Measurements from ENCODE around the gene RNF43. TPM values are rescaled to one million over a fixed set of nuclear protein-coding genes. Genes with fewer than 3 reads are reported as not detected.
A peak's percentile ranks its signal among the peaks of the same experiment; 100 is the strongest.

The RNF43 gene
- total and polyA plus RNA-seq, 2 of the 13 experiments (the other 11 are each of a cell fraction or from before 2014, with no cell fraction given): 31.0 to 53.4 TPM

DNA sequence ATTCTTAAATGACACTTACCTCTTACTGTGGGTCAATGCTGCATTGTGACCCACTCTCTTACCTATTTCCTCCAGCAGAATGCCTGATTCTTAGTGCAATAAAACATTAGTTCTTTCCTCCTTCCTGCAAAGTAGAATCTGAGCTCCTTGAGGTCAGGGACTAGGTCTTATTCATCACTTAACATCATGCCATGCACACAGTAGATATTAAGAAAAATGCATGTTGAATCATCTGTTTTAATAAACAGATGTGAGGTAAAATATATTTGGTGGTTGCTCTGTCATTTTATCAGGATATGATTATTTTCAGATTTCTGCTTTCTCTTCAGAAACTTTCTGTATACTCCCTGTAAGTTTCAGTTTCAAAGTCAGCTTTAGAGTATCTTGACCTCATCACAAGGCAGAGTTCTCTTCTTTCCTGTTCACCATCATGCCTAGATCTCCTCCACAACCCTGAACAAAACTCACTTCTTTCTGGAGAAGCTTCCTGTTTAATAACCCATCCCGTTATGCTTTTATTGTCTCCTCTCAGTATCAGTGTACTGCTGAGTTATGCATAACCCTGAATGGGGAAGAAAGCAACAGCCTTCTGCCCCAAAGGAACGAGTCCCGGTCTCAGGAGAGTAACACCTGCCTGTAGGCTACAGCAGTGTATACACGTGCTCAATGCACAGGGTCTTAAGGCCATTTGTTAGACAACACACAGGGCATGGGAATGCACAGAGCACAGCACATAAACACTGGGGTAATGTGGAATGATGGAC is 35.0 kb downstream of the RNF43 start (continued):
- no peak for TF ChIP-seq RNF219 (CRISPR knock-in tag; IDR thresholded peaks at IDR 0.05)
- no peak; the same call in 1 of the 2 replicates for TF ChIP-seq ATF2 (CRISPR knock-in tag; IDR thresholded peaks at IDR 0.05)
- no peak for TF ChIP-seq ZNF460 (CRISPR knock-in tag; IDR thresholded peaks at IDR 0.05; ENCODE audit: borderline replicate concordance)
- no peak for TF ChIP-seq STAG1 (CRISPR knock-in tag; IDR thresholded peaks at IDR 0.05)
- TF ChIP-seq ZNF430 (CRISPR knock-in tag; IDR thresholded peaks at IDR 0.05): no peak
- peak; percentile 97 for TF ChIP-seq RBM22 (optimal IDR thresholded peaks at IDR 0.05; ENCODE audit: low read length)
- peak in 1 of 2 experiments; percentile 16; a peak in 1 of 4 replicates for TF ChIP-seq KLF16 (CRISPR knock-in tag; IDR thresholded peaks at IDR 0.05)
- TF ChIP-seq XRCC5 (optimal IDR thresholded peaks at IDR 0.05; ENCODE audit: low read length): no peak
- TF ChIP-seq, protein P1, sequence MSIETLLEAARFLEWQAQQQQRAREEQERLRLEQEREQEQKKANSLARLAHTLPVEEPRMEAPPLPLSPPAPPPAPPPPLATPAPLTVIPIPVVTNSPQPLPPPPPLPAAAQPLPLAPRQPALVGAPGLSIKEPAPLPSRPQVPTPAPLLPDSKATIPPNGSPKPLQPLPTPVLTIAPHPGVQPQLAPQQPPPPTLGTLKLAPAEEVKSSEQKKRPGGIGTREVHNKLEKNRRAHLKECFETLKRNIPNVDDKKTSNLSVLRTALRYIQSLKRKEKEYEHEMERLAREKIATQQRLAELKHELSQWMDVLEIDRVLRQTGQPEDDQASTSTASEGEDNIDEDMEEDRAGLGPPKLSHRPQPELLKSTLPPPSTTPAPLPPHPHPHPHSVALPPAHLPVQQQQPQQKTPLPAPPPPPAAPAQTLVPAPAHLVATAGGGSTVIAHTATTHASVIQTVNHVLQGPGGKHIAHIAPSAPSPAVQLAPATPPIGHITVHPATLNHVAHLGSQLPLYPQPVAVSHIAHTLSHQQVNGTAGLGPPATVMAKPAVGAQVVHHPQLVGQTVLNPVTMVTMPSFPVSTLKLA (IDR thresholded peaks at IDR 0.05): peak; percentile 66
- TF ChIP-seq, protein P2, sequence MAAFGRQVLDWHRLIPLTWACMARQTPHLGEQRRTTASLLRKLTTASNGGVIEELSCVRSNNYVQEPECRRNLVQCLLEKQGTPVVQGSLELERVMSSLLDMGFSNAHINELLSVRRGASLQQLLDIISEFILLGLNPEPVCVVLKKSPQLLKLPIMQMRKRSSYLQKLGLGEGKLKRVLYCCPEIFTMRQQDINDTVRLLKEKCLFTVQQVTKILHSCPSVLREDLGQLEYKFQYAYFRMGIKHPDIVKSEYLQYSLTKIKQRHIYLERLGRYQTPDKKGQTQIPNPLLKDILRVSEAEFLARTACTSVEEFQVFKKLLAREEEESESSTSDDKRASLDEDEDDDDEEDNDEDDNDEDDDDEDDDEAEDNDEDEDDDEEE (CRISPR knock-in tag; IDR thresholded peaks at IDR 0.05): peak; percentile 73; the same call in 1 of the 2 replicates
- TF ChIP-seq NCOA2 (CRISPR knock-in tag; IDR thresholded peaks at IDR 0.05): 0 out of 2 replicates have a peak, but pooled peaks have one; percentile 41
- TF ChIP-seq ZNF670 (CRISPR knock-in tag; IDR thresholded peaks at IDR 0.05; ENCODE audit: borderline replicate concordance): no peak
- 0 out of 2 replicates have a peak, but pooled peaks have one; percentile 20 for TF ChIP-seq ZMYM2 (CRISPR knock-in tag; IDR thresholded peaks at IDR 0.05)
- peak; percentile 60; the same call in 1 of the 2 replicates for TF ChIP-seq CBX5 (CRISPR knock-in tag; IDR thresholded peaks at IDR 0.05; ENCODE audit: borderline replicate concordance)
- no peak for TF ChIP-seq ZNF281 (CRISPR knock-in tag; IDR thresholded peaks at IDR 0.05; ENCODE audit: borderline replicate concordance)
- peak; percentile 68; the same call in 1 of the 2 replicates for TF ChIP-seq ZNF878 (CRISPR knock-in tag; IDR thresholded peaks at IDR 0.05)
- no peak for TF ChIP-seq ZNF883 (CRISPR knock-in tag; IDR thresholded peaks at IDR 0.05; ENCODE audit: not compliant biosample characterization)
